Measurements from ENCODE around the gene CEP112. TPM values are rescaled to one million over a fixed set of nuclear protein-coding genes. Genes with fewer than 3 reads are reported as not detected.

CEP112 gene
- total and polyA plus RNA-seq, 2 donors (not counting 1 experiment from before 2014, with no cell fraction given) = 5.4 to 6.4 TPM

- no peak for DNase-seq (ENCODE audit: low read depth in 2 of 2)
- no peaks in the 10 kb centered on the region for H3K27me3 ChIP-seq (ENCODE audit: control insufficient read depth, insufficient read depth, low read length)
- H3K27ac ChIP-seq (ENCODE audit: insufficient read depth, low read length) = no peak overlapping the region
- H3K4me1 ChIP-seq (ENCODE audit: control insufficient read depth, extremely low read depth, insufficient read depth, low read length) = no peaks in the 10 kb centered on the region
- H3K9me3 ChIP-seq (ENCODE audit: control insufficient read depth, insufficient read depth, low read depth, low read length) = no peaks in the 10 kb centered on the region
- no peak overlapping the region for H3K9ac ChIP-seq (ENCODE audit: insufficient read depth, low read length)
- H4K20me1 ChIP-seq (ENCODE audit: control insufficient read depth, extremely low read depth, insufficient read depth, low read length) = no peaks in the 10 kb centered on the region
- no peak overlapping the region for H3K4me3 ChIP-seq (replicated peaks in 1 of 4; ENCODE audit: control extremely low read depth in 1 of 4, insufficient read depth in 1 of 4, low read depth in 3 of 4, low read length in 4 of 4)
- no peak overlapping the region for H3K4me2 ChIP-seq (ENCODE audit: extremely low read depth, insufficient read depth, low read length)
- H2AFZ ChIP-seq (ENCODE audit: low read length) = no peak overlapping the region
- TF ChIP-seq CTCF (conservative IDR thresholded peaks at IDR 0.05 in 1 of 2, IDR thresholded peaks at IDR 0.05 in 1 of 2; ENCODE audit: low read depth in 1 of 2, low read length in 2 of 2) (no peak), EZH2 (IDR thresholded peaks at IDR 0.05; ENCODE audit: low read length, missing control alignments) (no peak)
- no peaks in the 10 kb centered on the region for H3K79me2 ChIP-seq (ENCODE audit: control insufficient read depth, insufficient read depth, low read length)
- no peaks in the 10 kb centered on the region for H3K36me3 ChIP-seq (ENCODE audit: control insufficient read depth, insufficient read depth, low read length)
Measured at GRCh38 chr17:66018786-66019185, 173.1 kb downstream of the CEP112 start.

DNA sequence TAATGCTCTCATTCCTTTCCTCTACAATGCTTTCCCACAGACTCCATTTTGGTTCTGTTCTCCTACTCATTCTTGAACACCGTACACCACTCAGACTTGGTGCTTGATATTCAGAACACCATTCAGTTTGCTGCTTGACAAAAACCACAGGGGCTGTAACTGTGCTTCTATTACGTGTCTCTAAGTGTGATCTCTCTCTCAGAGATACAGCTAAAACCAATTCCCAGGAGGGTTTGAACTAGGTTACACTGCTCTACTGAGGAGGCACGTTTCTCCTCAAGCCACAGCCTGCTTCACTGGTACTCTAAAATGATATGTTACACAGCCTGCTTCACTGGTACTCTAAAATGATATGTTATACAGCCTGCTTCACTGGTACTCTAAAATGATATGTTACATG is 175.7 kb downstream of the CEP112 start:
- no peaks in the 10 kb centered on the region for H3K4me1 ChIP-seq (ENCODE audit: control insufficient read depth, extremely low read depth, insufficient read depth, low read length)
- DNase-seq (ENCODE audit: low read depth in 2 of 2) = no peak
- H3K9me3 ChIP-seq (ENCODE audit: control insufficient read depth, insufficient read depth, low read depth, low read length) = no peaks in the 10 kb centered on the region
- H3K4me2 ChIP-seq (ENCODE audit: extremely low read depth, insufficient read depth, low read length) = no peak overlapping the region
- H3K4me3 ChIP-seq (replicated peaks in 1 of 4; ENCODE audit: control extremely low read depth in 1 of 4, insufficient read depth in 1 of 4, low read depth in 3 of 4, low read length in 4 of 4) = no peak overlapping the region
- TF ChIP-seq EZH2 (IDR thresholded peaks at IDR 0.05; ENCODE audit: low read length, missing control alignments) (no peak), CTCF (conservative IDR thresholded peaks at IDR 0.05 in 1 of 2, IDR thresholded peaks at IDR 0.05 in 1 of 2; ENCODE audit: low read depth in 1 of 2, low read length in 2 of 2) (no peak)
- H3K36me3 ChIP-seq (ENCODE audit: control insufficient read depth, insufficient read depth, low read length) = no peaks in the 10 kb centered on the region
- no peak overlapping the region for H3K27ac ChIP-seq (ENCODE audit: insufficient read depth, low read length)
- no peaks in the 10 kb centered on the region for H3K27me3 ChIP-seq (ENCODE audit: control insufficient read depth, insufficient read depth, low read length)
- H3K9ac ChIP-seq (ENCODE audit: insufficient read depth, low read length) = no peak overlapping the region
- no peaks in the 10 kb centered on the region for H4K20me1 ChIP-seq (ENCODE audit: control insufficient read depth, extremely low read depth, insufficient read depth, low read length)
- H3K79me2 ChIP-seq (ENCODE audit: control insufficient read depth, insufficient read depth, low read length) = no peaks in the 10 kb centered on the region
- H2AFZ ChIP-seq (ENCODE audit: low read length) = no peak overlapping the region

- DNase-seq (ENCODE audit: low read depth in 2 of 2) = no peak
- Histone ChIP-seq H3K36me3 (ENCODE audit: control insufficient read depth, insufficient read depth, low read length) (no peaks in the 10 kb centered on the region), H2AFZ (ENCODE audit: low read length) (no peak overlapping the region), H3K4me1 (ENCODE audit: control insufficient read depth, extremely low read depth, insufficient read depth, low read length) (no peaks in the 10 kb centered on the region), H3K79me2 (ENCODE audit: control insufficient read depth, insufficient read depth, low read length) (no peaks in the 10 kb centered on the region), H3K27ac (ENCODE audit: insufficient read depth, low read length) (no peak overlapping the region), H3K4me2 (ENCODE audit: extremely low read depth, insufficient read depth, low read length) (no peak overlapping the region), H3K9ac (ENCODE audit: insufficient read depth, low read length) (no peak overlapping the region), H3K9me3 (ENCODE audit: control insufficient read depth, insufficient read depth, low read depth, low read length) (no peaks in the 10 kb centered on the region), H3K27me3 (ENCODE audit: control insufficient read depth, insufficient read depth, low read length) (no peaks in the 10 kb centered on the region), H4K20me1 (ENCODE audit: control insufficient read depth, extremely low read depth, insufficient read depth, low read length) (no peaks in the 10 kb centered on the region), H3K4me3 (replicated peaks in 1 of 4; ENCODE audit: control extremely low read depth in 1 of 4, insufficient read depth in 1 of 4, low read depth in 3 of 4, low read length in 4 of 4) (no peak overlapping the region)
- TF ChIP-seq CTCF (conservative IDR thresholded peaks at IDR 0.05 in 1 of 2, IDR thresholded peaks at IDR 0.05 in 1 of 2; ENCODE audit: low read depth in 1 of 2, low read length in 2 of 2) (no peak), EZH2 (IDR thresholded peaks at IDR 0.05; ENCODE audit: low read length, missing control alignments) (no peak)
Measured at GRCh38 chr17:66008680-66009079, 183.3 kb downstream of the CEP112 start.

Data from fibroblast of lung (primary cell).